IMR-90 (cell line): ENCODE measurements around the gene ADSS1. TPM values are rescaled to one million over a fixed set of nuclear protein-coding genes. Genes with fewer than 3 reads are reported as not detected.

Experiments
- ATAC-seq: fragments of 200-7000 bp; cut with Tn5 transposase; 2 replicates; pipeline ENCODE4 v1.9.1; 2020; ENCODE audit warnings: low read depth, mild to moderate bottlenecking, moderate library complexity
- BruUV-seq: library from RNA; stranded (reverse); fragments of 400-500 nt; replicated peaks from 2 replicates; lab custom pipeline; 2021; lab: Mats Ljungman, UMichigan
- CTCF ChIA-PET: fragments of 300-600 bp; formaldehyde crosslinking; extraction: SDS; loops from one replicate; lab custom pipeline; 2021; ENCODE audit warnings: antibody characterized with exemption; lab: Yijun Ruan, JAX
- POLR2A ChIA-PET: fragments of 300-600 bp; sonication (Branson Sonifier 250); formaldehyde crosslinking; loops from one replicate; lab custom pipeline; 2022; ENCODE audit warnings: antibody characterized with exemption; ENCODE audit not compliant: unreplicated experiment; lab: Charles Lee
- DNase-seq: peaks from one replicate; pipeline ENCODE4 v3.0.0; 2013
- H2AFZ ChIP-seq: replicated peaks from 2 replicates; pipeline ENCODE3; 2013; ENCODE audit warnings: low read length, mild to moderate bottlenecking; ENCODE audit not compliant: poor library complexity
- H2AK5ac ChIP-seq: 2 replicates; pipeline ENCODE4 v1.6.1; 2013; ENCODE audit warnings: low read depth, low read length, inconsistent platforms
- H2AK9ac ChIP-seq: replicated peaks from 2 replicates; pipeline ENCODE3; 2013; ENCODE audit warnings: mild to moderate bottlenecking, low read depth, low read length, moderate library complexity; ENCODE audit not compliant: poor library complexity
- H2BK120ac ChIP-seq: 2 replicates; pipeline ENCODE4 v1.6.1; 2013; ENCODE audit warnings: low read depth, low read length, inconsistent platforms
- H2BK15ac ChIP-seq: 3 replicates; pipeline ENCODE4 v1.6.1; 2013; ENCODE audit warnings: low read depth, low read length, inconsistent platforms
- H2BK20ac ChIP-seq: 2 replicates; pipeline ENCODE4 v1.6.1; 2013; ENCODE audit warnings: low read depth, mild to moderate bottlenecking, inconsistent platforms, low read length, moderate library complexity
- H2BK5ac ChIP-seq: 2 replicates; pipeline ENCODE4 v1.6.1; 2013; ENCODE audit warnings: mild to moderate bottlenecking, low read depth, low read length, inconsistent platforms; ENCODE audit not compliant: poor library complexity, severe bottlenecking
- H3K14ac ChIP-seq: replicated peaks from 2 replicates; pipeline ENCODE4 v1.6.1; 2013; ENCODE audit warnings: low read depth, low read length, inconsistent platforms
- H3K18ac ChIP-seq: 2 replicates; pipeline ENCODE4 v1.6.1; 2013; ENCODE audit warnings: low read depth, low read length, control low read depth
- H3K23ac ChIP-seq: 2 replicates; pipeline ENCODE4 v1.6.1; 2013; ENCODE audit warnings: low read depth, low read length, inconsistent platforms
- H3K27ac ChIP-seq: 2 replicates; pipeline ENCODE4 v1.5.1; 2013; ENCODE audit warnings: mild to moderate bottlenecking, control low read depth, low read length; ENCODE audit not compliant: insufficient read depth
- H3K27me3 ChIP-seq: 2 replicates; pipeline ENCODE4 v1.6.1; 2013; ENCODE audit warnings: low read length; ENCODE audit not compliant: control insufficient read depth, insufficient read depth
- H3K36me3 ChIP-seq: 2 replicates; pipeline ENCODE4 v1.6.1; 2013; ENCODE audit warnings: low read length, mixed read lengths; ENCODE audit not compliant: control insufficient read depth, insufficient read depth
- H3K4ac ChIP-seq: 2 replicates; pipeline ENCODE4 v1.6.1; 2013; ENCODE audit warnings: low read depth, low read length, inconsistent platforms
- H3K4me1 ChIP-seq: 2 replicates; pipeline ENCODE4 v1.6.1; 2013; ENCODE audit warnings: low read length, mixed read lengths; ENCODE audit not compliant: control insufficient read depth, insufficient read depth
- H3K4me2 ChIP-seq: 2 replicates; pipeline ENCODE4 v1.6.1; 2013; ENCODE audit warnings: low read depth, mild to moderate bottlenecking, control low read depth, low read length, moderate library complexity
- H3K4me3 ChIP-seq: 2 replicates; pipeline ENCODE4 v1.5.1; 2013; ENCODE audit warnings: low read depth, mild to moderate bottlenecking, control low read depth, low read length, moderate library complexity; ENCODE audit not compliant: insufficient read depth
- H3K56ac ChIP-seq: 2 replicates; pipeline ENCODE4 v1.6.1; 2013; ENCODE audit warnings: low read length, inconsistent platforms; ENCODE audit not compliant: insufficient read depth; ENCODE audit errors: extremely low read depth
- H3K79me1 ChIP-seq, 2 experiments: 2 replicates each; pipeline ENCODE4 v1.6.1; 2013; ENCODE audit warnings: low read length in 2 of 2, inconsistent platforms in 1 of 2, low read depth in 1 of 2
- H3K9ac ChIP-seq: 2 replicates; pipeline ENCODE4 v1.6.1; 2013; ENCODE audit warnings: low read depth, low read length, control low read depth
- H3K9me1 ChIP-seq: 2 replicates; pipeline ENCODE4 v1.6.1; 2013; ENCODE audit warnings: low read length, inconsistent platforms; ENCODE audit not compliant: insufficient read depth
- H3K9me3 ChIP-seq: 2 replicates; pipeline ENCODE4 v1.6.1; 2013; ENCODE audit warnings: low read length; ENCODE audit not compliant: control insufficient read depth, insufficient read depth
- H4K20me1 ChIP-seq: 2 replicates; pipeline ENCODE4 v1.6.1; 2013; ENCODE audit warnings: low read length, inconsistent platforms; ENCODE audit not compliant: insufficient read depth
- H4K5ac ChIP-seq: 2 replicates; pipeline ENCODE4 v1.6.1; 2013; ENCODE audit warnings: mild to moderate bottlenecking, low read depth, low read length, control low read depth
- H4K8ac ChIP-seq, 2 experiments: 2 replicates each; pipeline ENCODE4 v1.6.1; 2013; ENCODE audit warnings: low read depth in 2 of 2, low read length in 2 of 2, control low read depth in 1 of 2, inconsistent platforms in 1 of 2
- H4K91ac ChIP-seq: 2 replicates; pipeline ENCODE4 v1.6.1; 2013; ENCODE audit warnings: low read depth, low read length, inconsistent platforms; ENCODE audit not compliant: insufficient read depth
- CHD1 ChIP-seq: IDR thresholded peaks from 2 replicates; pipeline ENCODE4 v1.6.1; 2012; ENCODE audit warnings: low read depth, low read length, improper control_type of control experiment
- CTCF ChIP-seq: conservative IDR thresholded peaks from 2 replicates; pipeline ENCODE4 v1.5.1; 2012; ENCODE audit warnings: mild to moderate bottlenecking, low read depth, low read length, improper control_type of control experiment
- FOS ChIP-seq: fragments of 150-350 bp; IDR thresholded peaks from 2 replicates; pipeline ENCODE4 v1.6.1; 2016; ENCODE audit warnings: low read depth, low read length
- MAFK ChIP-seq: IDR thresholded peaks from 2 replicates; pipeline ENCODE4 v1.6.1; 2012; ENCODE audit warnings: low read depth, low read length, improper control_type of control experiment
- POLR2A ChIP-seq: IDR thresholded peaks from 2 replicates; pipeline ENCODE4 v1.6.1; 2012; ENCODE audit warnings: mild to moderate bottlenecking, low read depth, low read length
- WGBS, 2 experiments: methylation state at CpG; one replicate each; pipeline versions ENCODE4 v1.1.5 to v1.1.7; 2013; ENCODE audit warnings: missing lambda C conversion rate in 2 of 2; ENCODE audit not compliant: insufficient read length in 1 of 2; ENCODE audit errors: extremely low coverage in 2 of 2; 5-methylcytosine and 5-hydroxymethylcytosine counted together
- dilution Hi-C: fragments of 300-500 bp; cut with HindIII; formaldehyde crosslinking; loops from one replicate; pipeline ENCODE4 v1.14.3; 2018; ENCODE audit warnings: low sequenced_read_pairs; ENCODE audit not compliant: unreplicated experiment
- in situ Hi-C: fragments of 300-500 bp; cut with MboI; formaldehyde crosslinking; loops from 3 replicates; pipeline ENCODE4 v1.14.3; 2019; ENCODE audit warnings: low sequenced_read_pairs, inconsistent platforms, mixed read lengths
- intact Hi-C: fragments of 100-400 bp; cut with micrococcal nuclease; formaldehyde crosslinking; loops from 2 replicates; pipeline ENCODE4 v1.10.0; 2022
- polyA plus RNA-seq, 3 experiments: library from polyadenylated mRNA; depleted of rRNA; stranded (reverse); fragments of >200 nt; gene quantifications; 2 replicates each; pipeline ENCODE4 v1.2.3, GENCODE V29; 2012; ENCODE audit warnings: low replicate concordance in 1 of 3
- total RNA-seq: library from RNA; depleted of rRNA; stranded (reverse); fragments of >200 nt; gene quantifications from 2 replicates; pipeline ENCODE4 v1.2.3, GENCODE V29; 2012

Gene ADSS1
- total and polyA plus RNA-seq, 2 of the 4 experiments (the other 2 are of a cell fraction), result 1.8 to 5.2 TPM

DNA sequence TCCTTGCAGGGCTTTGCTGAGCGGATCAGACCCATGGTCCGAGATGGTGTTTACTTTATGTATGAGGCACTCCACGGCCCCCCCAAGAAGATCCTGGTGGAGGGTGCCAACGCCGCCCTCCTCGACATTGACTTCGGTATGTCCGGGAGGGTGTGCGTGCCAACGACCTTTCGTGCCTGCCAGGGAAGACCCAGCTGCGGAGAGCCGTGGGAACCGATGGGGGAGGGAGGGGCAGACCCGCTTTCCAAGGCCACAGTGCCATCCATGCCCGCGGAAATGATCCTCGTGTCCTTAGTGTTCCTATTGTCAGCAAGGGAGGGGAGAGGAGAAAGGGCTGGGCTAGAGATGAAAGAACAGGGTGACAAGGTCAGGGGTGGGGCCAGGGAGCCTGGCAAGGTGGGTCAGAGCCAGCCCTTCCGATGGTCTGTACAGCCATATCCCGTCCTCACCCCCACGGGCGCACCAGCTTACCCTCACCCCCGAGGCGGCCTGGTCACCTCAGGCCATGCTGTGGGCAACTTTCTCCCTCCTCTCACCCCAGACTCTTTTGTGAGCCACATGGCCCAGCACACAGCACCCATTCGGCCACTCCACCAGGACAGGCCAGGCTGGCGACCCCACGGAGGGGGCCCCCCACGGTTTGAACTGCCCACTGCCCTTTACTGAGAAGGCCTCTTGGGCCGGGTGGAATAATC, 17.2 kb downstream of the ADSS1 start:
- dilution Hi-C loops (no loop called here), intact Hi-C loops (no loop called here), in situ Hi-C loops (no loop called here)
- Histone ChIP-seq H3K4me3 (no peak overlapping the region), H4K20me1 (no peaks in the 10 kb centered on the region), H2BK20ac (no peak overlapping the region), H4K8ac (no peak overlapping the region), H3K56ac (no peak overlapping the region), H3K4me1 (peaks cover 18% of the 10 kb centered on the region), H3K9me3 (no peaks in the 10 kb centered on the region), H3K23ac (no peak overlapping the region), H2AFZ (no peak overlapping the region), H2AK9ac (no peak overlapping the region), H3K18ac (no peak overlapping the region), H3K27me3 (no peaks in the 10 kb centered on the region), H3K27ac (no peak overlapping the region), H3K14ac (no peak overlapping the region), H2BK5ac (no peak overlapping the region), H3K79me1 (no peaks in the 10 kb centered on the region), H4K5ac (no peak overlapping the region), H4K91ac (no peak overlapping the region), H3K9me1 (peaks cover 12% of the 10 kb centered on the region; the same call in 1 of the 2 replicates), H3K4me2 (no peak overlapping the region), H3K9ac (no peak overlapping the region), H2BK120ac (no peak overlapping the region), H3K36me3 (peaks cover 13% of the 10 kb centered on the region), H2AK5ac (no peak overlapping the region), H3K4ac (no peak overlapping the region), H2BK15ac (no peak overlapping the region)
- TF ChIP-seq POLR2A, result no peak
- TF ChIP-seq MAFK, result no peak
- TF ChIP-seq CHD1, result no peak
- TF ChIP-seq CTCF, result no peak
- no peak for TF ChIP-seq FOS
- no peak for DNase-seq
- BruUV-seq, result no TSS peak
- 98% methylated on average over 8 of the region's 29 CpGs; no CpG with 5 or more reads in 1 of the 2 experiments for WGBS, 2 experiments
- CTCF ChIA-PET, result no interaction called here
- POLR2A ChIA-PET, result no interaction called here
- no peak for ATAC-seq
